ENCODE data around the gene C2CD4A. TPM values are rescaled to one million over a fixed set of nuclear protein-coding genes. Genes with fewer than 3 reads are reported as not detected.

C2CD4A gene
- total RNA-seq, 1 donor = not detected

GRCh38 chr15:62099094-62099601 is 32.4 kb downstream of the C2CD4A start:
- no peaks in the 10 kb centered on the region for H4K20me1 ChIP-seq (ENCODE audit: insufficient read depth, low read length)
- no peaks in the 10 kb centered on the region for H3K36me3 ChIP-seq (ENCODE audit: insufficient read depth, low read length)
- peak overlapping the region; percentile 43 for H3K27ac ChIP-seq (ENCODE audit: low read depth, low read length)
- no peaks in the 10 kb centered on the region for H3K9me3 ChIP-seq (ENCODE audit: low read depth, low read length)
- peaks cover 9% of the 10 kb centered on the region for H3K4me1 ChIP-seq (ENCODE audit: insufficient read depth, low read length)
- peak overlapping the region; percentile 69 for H2AFZ ChIP-seq (ENCODE audit: low read length)
- peak overlapping the region; percentile 60 for H3K4me3 ChIP-seq (ENCODE audit: insufficient read depth, low read length)
- H3K4me2 ChIP-seq (ENCODE audit: insufficient read depth, low read length) = peak overlapping the region; percentile 80
- peak; percentile 55 for DNase-seq (ENCODE audit: insufficient read length, low spot score, missing footprints)
- no peak for TF ChIP-seq CTCF (IDR thresholded peaks at IDR 0.05; ENCODE audit: extremely low read depth, low read depth, low read length)
- H3K27me3 ChIP-seq (ENCODE audit: insufficient read depth, low read length) = no peaks in the 10 kb centered on the region
- no peaks in the 10 kb centered on the region for H3K79me2 ChIP-seq (ENCODE audit: insufficient read depth, low read length)

- Histone ChIP-seq H3K36me3 (ENCODE audit: insufficient read depth, low read length) (no peaks in the 10 kb centered on the region), H3K27ac (ENCODE audit: low read depth, low read length) (no peak overlapping the region), H3K27me3 (ENCODE audit: insufficient read depth, low read length) (no peaks in the 10 kb centered on the region), H4K20me1 (ENCODE audit: insufficient read depth, low read length) (no peaks in the 10 kb centered on the region), H3K4me2 (ENCODE audit: insufficient read depth, low read length) (no peak overlapping the region), H3K79me2 (ENCODE audit: insufficient read depth, low read length) (no peaks in the 10 kb centered on the region), H3K4me1 (ENCODE audit: insufficient read depth, low read length) (peaks cover 9% of the 10 kb centered on the region), H3K4me3 (ENCODE audit: insufficient read depth, low read length) (no peak overlapping the region), H3K9me3 (ENCODE audit: low read depth, low read length) (no peaks in the 10 kb centered on the region), H2AFZ (ENCODE audit: low read length) (no peak overlapping the region)
- no peak for TF ChIP-seq CTCF (IDR thresholded peaks at IDR 0.05; ENCODE audit: extremely low read depth, low read depth, low read length)
- no peak for DNase-seq (ENCODE audit: insufficient read length, low spot score, missing footprints)
Measured at GRCh38 chr15:62103431-62103830, 36.7 kb downstream of the C2CD4A start.

GRCh38 chr15:62104401-62104800 is 37.6 kb downstream of the C2CD4A start:
- Histone ChIP-seq H2AFZ (ENCODE audit: low read length) (no peak overlapping the region), H3K4me3 (ENCODE audit: insufficient read depth, low read length) (no peak overlapping the region), H3K27ac (ENCODE audit: low read depth, low read length) (no peak overlapping the region), H4K20me1 (ENCODE audit: insufficient read depth, low read length) (no peaks in the 10 kb centered on the region), H3K4me2 (ENCODE audit: insufficient read depth, low read length) (no peak overlapping the region), H3K4me1 (ENCODE audit: insufficient read depth, low read length) (peaks cover 2% of the 10 kb centered on the region), H3K79me2 (ENCODE audit: insufficient read depth, low read length) (no peaks in the 10 kb centered on the region), H3K36me3 (ENCODE audit: insufficient read depth, low read length) (no peaks in the 10 kb centered on the region), H3K9me3 (ENCODE audit: low read depth, low read length) (no peaks in the 10 kb centered on the region), H3K27me3 (ENCODE audit: insufficient read depth, low read length) (no peaks in the 10 kb centered on the region)
- no peak for DNase-seq (ENCODE audit: insufficient read length, low spot score, missing footprints)
- TF ChIP-seq CTCF (IDR thresholded peaks at IDR 0.05; ENCODE audit: extremely low read depth, low read depth, low read length) = no peak

GRCh38 chr15:62104846-62105245 is 38.1 kb downstream of the C2CD4A start:
- Histone ChIP-seq H3K27ac (ENCODE audit: low read depth, low read length) (no peak overlapping the region), H3K4me1 (ENCODE audit: insufficient read depth, low read length) (peaks cover 1% of the 10 kb centered on the region), H2AFZ (ENCODE audit: low read length) (no peak overlapping the region), H3K4me2 (ENCODE audit: insufficient read depth, low read length) (no peak overlapping the region), H3K27me3 (ENCODE audit: insufficient read depth, low read length) (no peaks in the 10 kb centered on the region), H3K4me3 (ENCODE audit: insufficient read depth, low read length) (no peak overlapping the region), H3K9me3 (ENCODE audit: low read depth, low read length) (no peaks in the 10 kb centered on the region), H3K79me2 (ENCODE audit: insufficient read depth, low read length) (no peaks in the 10 kb centered on the region), H3K36me3 (ENCODE audit: insufficient read depth, low read length) (no peaks in the 10 kb centered on the region), H4K20me1 (ENCODE audit: insufficient read depth, low read length) (no peaks in the 10 kb centered on the region)
- no peak for DNase-seq (ENCODE audit: insufficient read length, low spot score, missing footprints)
- no peak for TF ChIP-seq CTCF (IDR thresholded peaks at IDR 0.05; ENCODE audit: extremely low read depth, low read depth, low read length)
